Measurements from ENCODE around the gene DGKD. TPM values are rescaled to one million over a fixed set of nuclear protein-coding genes. Genes with fewer than 3 reads are reported as not detected.

Gene DGKD
- total RNA-seq, 1 experiment from 2014 or later: 41.4 TPM

GRCh38 chr2:233434666-233435330 lies 80.5 kb downstream of the DGKD start:
- Mint-ChIP-seq H3K4me3 (no peak overlapping the region), H3K36me3 (peaks cover 3% of the 10 kb centered on the region; the same call in 1 of the 2 replicates), H3K4me1 (no peaks in the 10 kb centered on the region), H3K9me3 (peaks cover 5% of the 10 kb centered on the region; the same call in 1 of the 2 replicates), H3K27ac (no peak overlapping the region; the same call in 1 of the 2 replicates), H3K27me3 (ENCODE audit: low read depth) (no peaks in the 10 kb centered on the region)
- ATAC-seq (no peak), DNase-seq (ENCODE audit: low spot score) (no peak)
- CTCF ChIA-PET: interaction anchor here (1.2 to 1.5 kb wide), 4 partner anchors 9 to 81 kb away, joined by 3 to 5 read pairs (median 4); no protein-coding TSS in a partner anchor
- TF ChIP-seq NFYB (CRISPR knock-in tag; conservative IDR thresholded peaks at IDR 0.05; ENCODE audit: low read depth) (no peak), NFATC4 (CRISPR knock-in tag; IDR thresholded peaks at IDR 0.05) (no peak), CREB1 (CRISPR knock-in tag; IDR thresholded peaks at IDR 0.05) (no peak)
- POLR2A ChIA-PET: no interaction called here

- ATAC-seq (no peak), DNase-seq (ENCODE audit: low spot score) (no peak)
- no peak overlapping the region for H3K4me3 Mint-ChIP-seq
- no peaks in the 10 kb centered on the region for H3K4me1 Mint-ChIP-seq
- no peaks in the 10 kb centered on the region for H3K27me3 Mint-ChIP-seq (ENCODE audit: low read depth)
- H3K27ac Mint-ChIP-seq: no peak overlapping the region
- H3K9me3 Mint-ChIP-seq: peaks cover 5% of the 10 kb centered on the region; the same call in 1 of the 2 replicates
- TF ChIP-seq ZNF423 (CRISPR knock-in tag; IDR thresholded peaks at IDR 0.05) (no peak), MYBL2 (CRISPR knock-in tag; IDR thresholded peaks at IDR 0.05) (no peak), AFF4 (CRISPR knock-in tag; IDR thresholded peaks at IDR 0.05; ENCODE audit: borderline replicate concordance) (no peak), CTCF (IDR thresholded peaks at IDR 0.05) (no peak), ATF1 (CRISPR knock-in tag; IDR thresholded peaks at IDR 0.05) (no peak), FOXJ3 (CRISPR knock-in tag; IDR thresholded peaks at IDR 0.05; ENCODE audit: borderline replicate concordance) (no peak), ATF2 (CRISPR knock-in tag; IDR thresholded peaks at IDR 0.05; ENCODE audit: borderline replicate concordance, low read depth) (no peak)
- ChIA-PET POLR2A (no interaction called here), CTCF (interaction anchor here (1.4 kb wide), 1 partner anchor 14 kb away, joined by 5 read pairs; no protein-coding TSS in a partner anchor)
- peaks cover 3% of the 10 kb centered on the region; the same call in 1 of the 2 replicates for H3K36me3 Mint-ChIP-seq
Observed at GRCh38 chr2:233435436-233436190, 81.3 kb downstream of the DGKD start.

GRCh38 chr2:233436191-233436581 lies 81.9 kb downstream of the DGKD start:
- CTCF ChIA-PET: interaction anchor here (1.4 kb wide), 1 partner anchor 13 kb away, joined by 5 read pairs; no protein-coding TSS in a partner anchor
- peaks cover 5% of the 10 kb centered on the region; the same call in 1 of the 2 replicates for H3K9me3 Mint-ChIP-seq
- ATAC-seq: no peak

More at GRCh38 chr2:233436191-233436581, 81.9 kb downstream of the DGKD start:
- H3K36me3 Mint-ChIP-seq: peaks cover 3% of the 10 kb centered on the region; the same call in 1 of the 2 replicates
- H3K4me3 Mint-ChIP-seq: no peak overlapping the region
- no peak overlapping the region for H3K27ac Mint-ChIP-seq
- no peak for TF ChIP-seq ZNF423 (CRISPR knock-in tag; IDR thresholded peaks at IDR 0.05)
- TF ChIP-seq NFYB (CRISPR knock-in tag; conservative IDR thresholded peaks at IDR 0.05; ENCODE audit: low read depth): no peak
- TF ChIP-seq E2F4 (CRISPR knock-in tag; IDR thresholded peaks at IDR 0.05; ENCODE audit: borderline replicate concordance, low read depth): no peak
- no peaks in the 10 kb centered on the region for H3K27me3 Mint-ChIP-seq (ENCODE audit: low read depth)
- DNase-seq (ENCODE audit: low spot score): no peak
- POLR2A ChIA-PET: no interaction called here
- H3K4me1 Mint-ChIP-seq: no peaks in the 10 kb centered on the region
